Measurements from ENCODE around the gene GAS6.

The GAS6 gene

GRCh38 chr13:113887700-113888201 lies 23.9 kb upstream of the GAS6 start:
- H3K27me3 ChIP-seq (ENCODE audit: control insufficient read depth in 1 of 2, insufficient read depth in 2 of 2, low read length in 2 of 2) = peaks cover 0 to 2% of the 10 kb centered on the region in 2 donors
- peak overlapping the region in 1 of 2 donors; percentile 15 for H3K4me3 ChIP-seq (ENCODE audit: low read length in 2 of 2)
- H3K9me3 ChIP-seq (ENCODE audit: control insufficient read depth in 2 of 2, low read length in 2 of 2) = no peaks in the 10 kb centered on the region
- H3K36me3 ChIP-seq (ENCODE audit: control insufficient read depth in 2 of 2, insufficient read depth in 2 of 2, low read length in 2 of 2) = no peaks in the 10 kb centered on the region
- H3K9ac ChIP-seq (ENCODE audit: low read length in 2 of 2) = no peak overlapping the region
- H3K27ac ChIP-seq (ENCODE audit: low read length) = no peak overlapping the region
- H3K4me1 ChIP-seq (ENCODE audit: control insufficient read depth, insufficient read depth, low read length) = peaks cover 14% of the 10 kb centered on the region

- Histone ChIP-seq H3K4me3 (ENCODE audit: low read length in 2 of 2) (no peak overlapping the region), H3K36me3 (ENCODE audit: control insufficient read depth in 2 of 2, insufficient read depth in 2 of 2, low read length in 2 of 2) (no peaks in the 10 kb centered on the region), H3K9ac (ENCODE audit: low read length in 2 of 2) (no peak overlapping the region), H3K9me3 (ENCODE audit: control insufficient read depth in 2 of 2, low read length in 2 of 2) (no peaks in the 10 kb centered on the region), H3K27me3 (ENCODE audit: control insufficient read depth in 1 of 2, insufficient read depth in 2 of 2, low read length in 2 of 2) (peaks cover 0 to 2% of the 10 kb centered on the region in 2 donors), H3K27ac (ENCODE audit: low read length) (no peak overlapping the region), H3K4me1 (ENCODE audit: control insufficient read depth, insufficient read depth, low read length) (peaks cover 25% of the 10 kb centered on the region)
These were observed 22.8 kb upstream of the GAS6 start for GRCh38 chr13:113886561-113887112.

- Histone ChIP-seq H3K36me3 (ENCODE audit: control insufficient read depth in 2 of 2, insufficient read depth in 2 of 2, low read length in 2 of 2) (no peaks in the 10 kb centered on the region), H3K27me3 (ENCODE audit: control insufficient read depth in 1 of 2, insufficient read depth in 2 of 2, low read length in 2 of 2) (peaks cover 0 to 2% of the 10 kb centered on the region in 2 donors), H3K4me3 (ENCODE audit: low read length in 2 of 2) (no peak overlapping the region), H3K27ac (ENCODE audit: low read length) (no peak overlapping the region), H3K4me1 (ENCODE audit: control insufficient read depth, insufficient read depth, low read length) (peaks cover 39% of the 10 kb centered on the region), H3K9ac (ENCODE audit: low read length in 2 of 2) (no peak overlapping the region), H3K9me3 (ENCODE audit: control insufficient read depth in 2 of 2, low read length in 2 of 2) (no peaks in the 10 kb centered on the region)
These were observed 20.9 kb upstream of the GAS6 start for GRCh38 chr13:113884821-113885220.

DNA sequence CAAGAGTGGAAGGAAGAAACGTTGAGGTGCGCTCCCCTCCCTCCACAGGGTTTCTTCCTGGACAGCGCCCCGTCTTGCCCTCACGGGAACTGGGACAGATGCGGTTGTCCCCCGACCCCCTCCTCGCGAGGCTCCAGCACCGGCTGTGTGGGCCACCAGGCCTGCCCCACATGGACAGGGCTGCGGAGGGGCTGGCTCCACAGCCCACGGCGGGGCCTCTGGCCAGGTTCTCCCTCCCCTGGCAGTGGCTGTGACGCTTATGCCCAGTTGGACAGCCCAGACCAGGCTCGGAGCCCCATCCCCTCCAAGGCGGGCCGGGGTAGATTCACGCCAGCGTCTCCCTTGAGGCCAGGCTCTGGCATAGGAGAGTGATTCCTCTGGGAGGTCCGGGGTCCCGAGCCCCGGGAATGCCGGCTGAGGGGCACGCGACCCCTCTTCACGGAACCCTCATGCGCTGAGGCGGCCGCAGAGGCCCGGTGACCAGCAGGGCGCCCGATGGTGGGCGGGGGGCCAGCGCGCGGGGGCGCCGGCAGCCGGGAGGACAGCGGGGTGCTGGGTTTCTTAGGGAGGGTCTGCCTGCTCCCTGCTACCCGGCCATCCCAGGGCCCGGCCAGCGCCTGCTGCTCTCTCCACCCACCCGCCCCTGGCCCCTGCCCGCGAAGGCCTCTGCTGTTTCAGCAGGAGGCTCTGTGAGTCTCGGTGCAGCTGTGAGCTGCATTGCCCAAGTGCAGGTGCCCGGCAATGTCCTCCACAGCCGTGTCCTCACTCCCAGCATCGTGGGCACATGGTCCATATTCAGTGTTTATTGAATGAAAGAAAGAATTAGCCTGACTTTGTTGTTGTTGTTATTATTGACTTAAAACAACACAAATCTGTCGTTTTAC lies 20.3 kb upstream of the GAS6 start:
- no peaks in the 10 kb centered on the region for H3K9me3 ChIP-seq (ENCODE audit: control insufficient read depth in 2 of 2, low read length in 2 of 2)
- H3K36me3 ChIP-seq (ENCODE audit: control insufficient read depth in 2 of 2, insufficient read depth in 2 of 2, low read length in 2 of 2) = no peaks in the 10 kb centered on the region
- no peak overlapping the region for H3K9ac ChIP-seq (ENCODE audit: low read length in 2 of 2)
- H3K4me1 ChIP-seq (ENCODE audit: control insufficient read depth, insufficient read depth, low read length) = peaks cover 43% of the 10 kb centered on the region
- no peak overlapping the region for H3K27ac ChIP-seq (ENCODE audit: low read length)
- H3K27me3 ChIP-seq (ENCODE audit: control insufficient read depth in 1 of 2, insufficient read depth in 2 of 2, low read length in 2 of 2) = peaks cover 0 to 2% of the 10 kb centered on the region in 2 donors
- H3K4me3 ChIP-seq (ENCODE audit: low read length in 2 of 2) = no peak overlapping the region

DNA sequence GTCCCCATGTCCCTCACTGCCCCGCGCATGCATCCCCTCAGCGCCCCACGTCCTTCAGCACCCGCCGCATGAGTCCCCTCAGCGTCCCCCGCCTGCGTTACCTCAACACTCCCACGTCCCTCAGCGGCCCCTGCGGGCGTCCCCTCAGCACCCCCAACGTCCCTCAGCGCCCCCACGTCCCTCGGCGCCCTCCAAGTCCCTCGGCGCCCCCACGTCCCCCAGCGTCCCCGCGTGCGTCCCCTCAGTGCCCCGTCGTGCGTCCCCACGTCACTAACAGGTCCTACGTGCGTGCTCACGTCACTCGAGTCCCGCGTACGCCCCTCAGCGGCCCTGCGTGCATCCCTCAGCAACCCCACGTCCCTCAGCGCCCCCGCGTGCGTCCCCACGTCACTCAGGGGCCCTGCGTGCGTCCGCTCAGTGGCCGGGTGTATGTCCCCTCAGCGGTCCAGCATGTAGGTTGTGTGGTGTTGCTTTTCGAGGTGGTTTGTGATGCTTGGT lies 19.5 kb upstream of the GAS6 start:
- Histone ChIP-seq H3K27ac (ENCODE audit: low read length) (no peak overlapping the region), H3K4me1 (ENCODE audit: control insufficient read depth, insufficient read depth, low read length) (peaks cover 51% of the 10 kb centered on the region), H3K9ac (ENCODE audit: low read length in 2 of 2) (no peak overlapping the region), H3K36me3 (ENCODE audit: control insufficient read depth in 2 of 2, insufficient read depth in 2 of 2, low read length in 2 of 2) (no peaks in the 10 kb centered on the region), H3K27me3 (ENCODE audit: control insufficient read depth in 1 of 2, insufficient read depth in 2 of 2, low read length in 2 of 2) (peaks cover 0 to 2% of the 10 kb centered on the region in 2 donors), H3K9me3 (ENCODE audit: control insufficient read depth in 2 of 2, low read length in 2 of 2) (no peaks in the 10 kb centered on the region), H3K4me3 (ENCODE audit: low read length in 2 of 2) (no peak overlapping the region)

GRCh38 chr13:113882716-113883115 lies 18.8 kb upstream of the GAS6 start:
- Histone ChIP-seq H3K9ac (ENCODE audit: low read length in 2 of 2) (no peak overlapping the region), H3K36me3 (ENCODE audit: control insufficient read depth in 2 of 2, insufficient read depth in 2 of 2, low read length in 2 of 2) (no peaks in the 10 kb centered on the region), H3K27me3 (ENCODE audit: control insufficient read depth in 1 of 2, insufficient read depth in 2 of 2, low read length in 2 of 2) (peaks cover 0 to 2% of the 10 kb centered on the region in 2 donors), H3K27ac (ENCODE audit: low read length) (peak overlapping the region; percentile 64), H3K4me3 (ENCODE audit: low read length in 2 of 2) (no peak overlapping the region), H3K9me3 (ENCODE audit: control insufficient read depth in 2 of 2, low read length in 2 of 2) (no peaks in the 10 kb centered on the region), H3K4me1 (ENCODE audit: control insufficient read depth, insufficient read depth, low read length) (peaks cover 50% of the 10 kb centered on the region)

- no peak overlapping the region for H3K9ac ChIP-seq (ENCODE audit: low read length in 2 of 2)
- peaks cover 0 to 2% of the 10 kb centered on the region in 2 donors for H3K27me3 ChIP-seq (ENCODE audit: control insufficient read depth in 1 of 2, insufficient read depth in 2 of 2, low read length in 2 of 2)
- no peaks in the 10 kb centered on the region for H3K36me3 ChIP-seq (ENCODE audit: control insufficient read depth in 2 of 2, insufficient read depth in 2 of 2, low read length in 2 of 2)
- peak overlapping the region; percentile 64 for H3K27ac ChIP-seq (ENCODE audit: low read length)
- peaks cover 45% of the 10 kb centered on the region for H3K4me1 ChIP-seq (ENCODE audit: control insufficient read depth, insufficient read depth, low read length)
- peak overlapping the region in 1 of 2 donors; percentile 35 for H3K4me3 ChIP-seq (ENCODE audit: low read length in 2 of 2)
- no peaks in the 10 kb centered on the region for H3K9me3 ChIP-seq (ENCODE audit: control insufficient read depth in 2 of 2, low read length in 2 of 2)
These were observed 18.4 kb upstream of the GAS6 start for GRCh38 chr13:113882267-113882630.

DNA sequence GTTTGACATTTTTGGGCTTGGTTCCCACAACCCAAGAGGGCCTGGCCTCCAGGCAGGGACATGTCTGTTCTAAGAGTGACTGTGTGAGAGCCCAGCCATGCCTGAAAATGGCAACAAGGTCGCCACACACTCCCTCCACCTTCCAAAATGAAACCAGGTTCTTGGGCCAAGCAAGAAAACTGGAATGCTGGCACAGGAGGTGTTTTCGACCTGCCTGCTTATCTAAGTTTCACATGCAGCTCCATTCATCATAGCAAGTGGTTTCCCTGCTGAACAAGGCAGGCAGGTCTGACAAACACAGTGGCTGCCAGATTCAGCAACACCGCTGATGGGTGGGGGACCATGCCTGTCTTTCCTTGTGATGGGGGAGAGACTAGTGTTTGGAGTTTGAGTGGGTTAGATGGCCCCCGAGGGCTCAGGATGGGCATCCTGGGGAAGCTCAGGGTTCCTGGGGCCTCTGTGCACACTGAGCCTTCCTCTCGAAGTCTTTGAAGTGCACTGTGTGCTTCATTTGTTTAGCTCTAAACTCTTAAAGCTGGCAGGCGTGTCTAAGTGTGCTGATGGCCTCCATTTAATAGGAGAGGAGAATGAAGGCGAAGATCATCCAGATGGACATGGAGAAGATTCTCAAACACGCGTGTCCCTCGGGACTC lies 17.9 kb upstream of the GAS6 start:
- Histone ChIP-seq H3K36me3 (ENCODE audit: control insufficient read depth in 2 of 2, insufficient read depth in 2 of 2, low read length in 2 of 2) (no peaks in the 10 kb centered on the region), H3K27me3 (ENCODE audit: control insufficient read depth in 1 of 2, insufficient read depth in 2 of 2, low read length in 2 of 2) (peaks cover 0 to 2% of the 10 kb centered on the region in 2 donors), H3K27ac (ENCODE audit: low read length) (peak overlapping the region; percentile 64), H3K4me1 (ENCODE audit: control insufficient read depth, insufficient read depth, low read length) (peaks cover 45% of the 10 kb centered on the region), H3K9ac (ENCODE audit: low read length in 2 of 2) (peak overlapping the region in 1 of 2 donors; percentile 29), H3K4me3 (ENCODE audit: low read length in 2 of 2) (peak overlapping the region in 1 of 2 donors; percentile 35), H3K9me3 (ENCODE audit: control insufficient read depth in 2 of 2, low read length in 2 of 2) (no peaks in the 10 kb centered on the region)

DNA sequence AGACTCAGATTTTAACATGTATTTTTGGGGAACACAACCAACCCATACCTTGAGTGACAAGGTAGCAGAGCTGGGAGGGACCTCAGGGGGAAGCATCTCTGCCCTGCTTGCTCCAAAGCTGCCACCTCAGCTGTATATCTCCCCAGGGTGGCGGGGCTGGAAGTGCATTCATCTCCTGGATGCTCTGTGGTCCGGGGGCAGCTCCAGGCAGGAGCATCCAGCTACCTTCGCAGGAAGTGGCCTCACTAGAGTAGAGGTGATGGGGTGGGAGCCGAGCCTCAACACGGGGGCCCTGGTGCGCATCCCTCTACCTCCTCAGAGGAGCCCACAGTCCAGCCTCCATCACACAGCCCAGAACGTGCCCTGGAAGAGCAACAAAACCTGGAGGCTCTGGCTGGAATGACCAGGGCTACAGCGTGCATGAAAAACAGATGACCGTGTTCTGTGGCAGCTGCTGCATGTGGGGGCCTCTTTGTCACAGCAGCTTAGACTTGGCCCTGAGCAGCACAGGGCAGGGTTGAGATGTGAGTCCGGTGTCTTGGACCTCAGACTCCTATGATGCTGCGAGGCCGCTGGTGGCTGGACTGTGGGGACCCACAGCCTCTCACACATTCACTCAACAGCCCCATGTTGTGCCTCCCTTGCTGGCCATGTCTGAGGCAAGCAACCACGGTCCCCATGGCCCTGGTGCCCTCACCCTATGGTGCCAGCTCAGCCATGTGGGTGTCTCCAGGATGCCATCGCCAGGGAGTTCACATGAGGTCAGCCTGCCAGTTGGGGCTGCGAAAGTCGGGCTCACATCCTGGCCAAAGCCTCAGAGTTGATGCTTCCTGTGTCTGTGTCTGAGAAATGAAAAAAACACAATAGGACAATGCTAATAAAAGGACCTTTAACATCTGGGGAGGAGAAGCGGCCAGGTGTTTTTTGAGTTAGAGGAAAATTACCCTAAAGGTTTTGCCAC lies 17.1 kb upstream of the GAS6 start:
- no peaks in the 10 kb centered on the region for H3K27me3 ChIP-seq (ENCODE audit: control insufficient read depth in 1 of 2, insufficient read depth in 2 of 2, low read length in 2 of 2)
- H3K4me1 ChIP-seq (ENCODE audit: control insufficient read depth, insufficient read depth, low read length) = peaks cover 45% of the 10 kb centered on the region

More for the DNA sequence above, 17.1 kb upstream of the GAS6 start:
- peak overlapping the region; percentile 64 for H3K27ac ChIP-seq (ENCODE audit: low read length)
- H3K36me3 ChIP-seq (ENCODE audit: control insufficient read depth in 2 of 2, insufficient read depth in 2 of 2, low read length in 2 of 2) = no peaks in the 10 kb centered on the region
- H3K9ac ChIP-seq (ENCODE audit: low read length in 2 of 2) = no peak overlapping the region
- peak overlapping the region in 1 of 2 donors; percentile 15 for H3K4me3 ChIP-seq (ENCODE audit: low read length in 2 of 2)
- H3K9me3 ChIP-seq (ENCODE audit: control insufficient read depth in 2 of 2, low read length in 2 of 2) = no peaks in the 10 kb centered on the region
